Activated T-cell treated with anti-CD3 and anti-CD28 coated beads, Interleukin-2, amount 50 U/mL, for 4 hours (primary cell): Measurements from ENCODE around the gene COQ8B. TPM values are rescaled to one million over a fixed set of nuclear protein-coding genes. Genes with fewer than 3 reads are reported as not detected.

ENCODE experiments used
- ATAC-seq, 2 donors: fragments of 200-7000 bp; cut with Tn5 transposase; one replicate each; pipeline ENCODE4 v1.10.0; 2021
- DNase-seq: peaks from one replicate; pipeline ENCODE4 v3.0.0-alpha.2; 2020
- H3K27me3 Mint-ChIP-seq: one replicate; pipeline ENCODE4 v1.8.0; 2021; ENCODE audit warnings: low read depth, mixed read lengths
- H3K36me3 Mint-ChIP-seq: one replicate; pipeline ENCODE4 v1.8.0; 2022; ENCODE audit warnings: mixed read lengths; ENCODE audit not compliant: insufficient read depth
- H3K4me1 Mint-ChIP-seq: one replicate; pipeline ENCODE4 v1.8.0; 2021; ENCODE audit warnings: low read depth, mixed read lengths
- H3K4me3 Mint-ChIP-seq: one replicate; pipeline ENCODE4 v1.8.0; 2021; ENCODE audit warnings: mild to moderate bottlenecking, moderate library complexity, mixed read lengths
- H3K9me3 Mint-ChIP-seq: one replicate; pipeline ENCODE4 v1.8.0; 2021; ENCODE audit warnings: mixed read lengths
- total RNA-seq, 3 donors: library from RNA; stranded (reverse); gene quantifications; one replicate each; pipeline ENCODE4 v1.2.1, GENCODE V29; 2021

COQ8B gene
- total RNA-seq, 3 donors from 2014 or later: 18.7 to 21.3 (median 18.9) TPM

DNA sequence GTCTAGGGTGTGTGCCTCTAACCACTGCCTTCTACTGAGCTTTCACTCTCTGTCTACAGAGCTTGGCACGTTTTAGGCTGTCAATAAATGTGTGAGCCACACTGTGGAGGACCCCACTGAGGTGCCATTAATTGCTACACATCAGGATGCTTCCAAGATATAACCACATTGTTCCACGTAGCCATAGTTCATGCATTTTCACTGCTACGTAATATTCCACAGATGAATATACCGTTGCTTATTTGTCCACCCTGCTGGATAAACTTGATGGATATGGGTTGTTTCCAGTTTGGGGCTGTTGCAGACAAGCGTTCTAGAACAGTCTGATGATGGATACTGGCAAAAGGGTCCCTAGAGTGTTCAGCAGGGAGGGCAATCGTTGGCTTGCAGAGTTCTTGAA is 14.9 kb downstream of the COQ8B start:
- Mint-ChIP-seq H3K4me3 (no peak overlapping the region), H3K9me3 (no peaks in the 10 kb centered on the region), H3K27me3 (no peaks in the 10 kb centered on the region), H3K4me1 (no peaks in the 10 kb centered on the region), H3K36me3 (peaks cover 22% of the 10 kb centered on the region)
- DNase-seq: no peak
- ATAC-seq: no peak

GRCh38 chr19:40700083-40700482 is 16.6 kb downstream of the COQ8B start:
- Mint-ChIP-seq H3K27me3 (no peaks in the 10 kb centered on the region), H3K36me3 (peaks cover 19% of the 10 kb centered on the region), H3K4me3 (no peak overlapping the region), H3K4me1 (no peaks in the 10 kb centered on the region), H3K9me3 (no peaks in the 10 kb centered on the region)
- DNase-seq (no peak), ATAC-seq (no peak)

- H3K4me3 Mint-ChIP-seq: no peak overlapping the region
- no peaks in the 10 kb centered on the region for H3K27me3 Mint-ChIP-seq
- no peaks in the 10 kb centered on the region for H3K4me1 Mint-ChIP-seq
- ATAC-seq: no peak
- H3K36me3 Mint-ChIP-seq: peaks cover 2% of the 10 kb centered on the region
- no peaks in the 10 kb centered on the region for H3K9me3 Mint-ChIP-seq
- DNase-seq: no peak
Measured at GRCh38 chr19:40697007-40697406, 19.7 kb downstream of the COQ8B start.

DNA sequence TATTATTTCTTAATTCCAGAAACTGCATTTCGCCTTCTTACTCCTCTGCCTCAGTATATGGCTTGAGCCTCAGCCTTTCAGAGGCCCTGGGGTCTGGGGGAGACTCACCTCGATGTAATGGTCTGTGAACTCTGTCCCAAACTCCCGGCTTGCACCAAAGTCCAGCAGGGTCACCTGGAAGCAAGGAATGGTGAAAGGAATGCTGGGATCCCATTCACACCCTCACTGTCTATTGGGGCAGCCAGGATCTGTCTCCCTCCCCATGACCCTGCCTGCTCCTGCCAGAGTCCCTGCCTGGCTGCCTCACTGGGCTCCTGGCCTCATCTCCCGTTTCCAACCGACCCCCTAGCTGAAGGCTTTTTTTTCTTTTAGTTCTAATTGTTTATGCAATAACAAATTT is 20.8 kb downstream of the COQ8B start:
- H3K9me3 Mint-ChIP-seq: no peaks in the 10 kb centered on the region
- H3K27me3 Mint-ChIP-seq: no peaks in the 10 kb centered on the region
- no peak overlapping the region for H3K4me3 Mint-ChIP-seq
- ATAC-seq (no peak), DNase-seq (no peak)
- H3K4me1 Mint-ChIP-seq: peaks cover 2% of the 10 kb centered on the region
- H3K36me3 Mint-ChIP-seq: no peaks in the 10 kb centered on the region

- Mint-ChIP-seq H3K36me3 (no peaks in the 10 kb centered on the region), H3K9me3 (no peaks in the 10 kb centered on the region), H3K4me1 (peaks cover 4% of the 10 kb centered on the region), H3K4me3 (no peak overlapping the region), H3K27me3 (no peaks in the 10 kb centered on the region)
- DNase-seq: no peak
- no peak for ATAC-seq
Measured at GRCh38 chr19:40693896-40694295, 22.8 kb downstream of the COQ8B start.

DNA sequence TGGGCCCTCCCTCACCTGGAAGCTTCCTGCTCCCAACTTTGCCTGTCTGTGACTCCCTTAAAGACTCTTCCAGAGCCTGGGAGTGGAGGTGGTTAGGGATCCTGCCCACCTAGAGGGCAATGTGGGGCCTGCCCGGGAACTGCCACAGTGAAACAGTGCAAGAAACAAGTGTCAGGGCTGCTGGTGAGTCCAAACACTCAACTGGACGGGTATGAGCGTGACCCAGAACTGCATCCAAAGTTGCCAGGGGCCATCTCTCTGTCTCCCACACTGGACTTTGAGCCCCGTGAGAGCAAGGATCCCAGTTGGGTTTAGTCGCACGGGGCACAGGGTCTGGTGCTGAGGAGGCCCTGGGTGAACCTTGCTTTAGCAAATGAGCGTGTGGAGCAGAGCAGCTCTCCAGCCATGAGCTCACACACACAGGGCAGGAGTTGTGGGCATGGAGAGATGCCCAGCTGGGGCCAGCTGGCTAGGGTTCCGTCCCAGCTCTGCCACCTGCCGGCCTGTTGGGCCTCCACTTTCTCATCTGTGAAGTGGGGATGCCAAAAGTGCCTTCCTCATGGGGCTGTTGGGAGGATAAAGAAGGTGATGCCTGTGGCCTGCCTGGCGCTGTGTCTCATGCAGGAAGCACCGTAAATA is 23.4 kb downstream of the COQ8B start:
- H3K4me1 Mint-ChIP-seq: peaks cover 4% of the 10 kb centered on the region
- ATAC-seq: no peak

GRCh38 chr19:40692212-40692551 is 24.5 kb downstream of the COQ8B start:
- Mint-ChIP-seq H3K4me3 (no peak overlapping the region), H3K9me3 (no peaks in the 10 kb centered on the region), H3K36me3 (no peaks in the 10 kb centered on the region), H3K27me3 (no peaks in the 10 kb centered on the region), H3K4me1 (peaks cover 4% of the 10 kb centered on the region)
- ATAC-seq (no peak), DNase-seq (no peak)

More for the DNA sequence above, 23.4 kb downstream of the COQ8B start:
- H3K4me3 Mint-ChIP-seq: no peak overlapping the region
- no peaks in the 10 kb centered on the region for H3K27me3 Mint-ChIP-seq
- no peak for DNase-seq
- no peaks in the 10 kb centered on the region for H3K36me3 Mint-ChIP-seq
- no peaks in the 10 kb centered on the region for H3K9me3 Mint-ChIP-seq

DNA sequence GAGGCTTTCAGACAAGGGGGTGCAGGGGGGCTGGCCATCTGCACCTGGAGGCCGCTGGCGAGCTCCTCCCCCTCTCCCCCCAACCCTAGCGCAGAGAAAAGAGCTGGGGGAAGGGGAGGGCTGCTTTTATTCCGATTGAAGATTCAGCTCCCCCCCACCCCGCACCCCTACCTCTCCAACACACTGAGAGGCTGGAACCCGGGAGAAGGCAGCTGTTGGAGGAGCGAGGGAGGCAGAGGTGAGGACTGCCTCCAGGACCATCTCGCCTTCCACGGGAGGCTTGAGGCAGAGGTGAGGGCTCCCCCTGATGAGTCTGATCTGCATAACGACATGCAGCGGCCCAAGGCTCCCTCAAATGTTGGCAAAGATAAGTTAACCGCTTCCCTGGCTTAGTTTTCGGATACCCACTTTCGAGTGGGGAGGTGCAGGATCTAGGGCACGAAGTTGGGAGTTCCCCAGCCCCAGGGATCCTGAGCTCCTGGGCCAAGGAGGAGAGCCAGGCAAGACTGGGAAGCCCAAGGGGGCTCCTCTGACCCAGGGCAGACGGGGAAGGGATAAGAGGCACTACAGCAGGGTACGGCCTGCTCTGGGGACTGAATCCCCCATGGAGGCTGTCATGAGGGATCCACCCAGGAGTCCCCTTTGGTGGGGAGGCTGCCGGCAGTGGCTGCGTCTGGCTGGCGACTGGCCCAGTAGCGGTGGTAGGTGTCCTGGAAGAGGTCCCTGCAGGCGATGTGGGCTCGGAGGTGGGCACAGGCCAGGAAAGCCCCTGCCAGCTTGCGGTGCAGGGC is 25.1 kb downstream of the COQ8B start:
- DNase-seq (no peak), ATAC-seq (no peak)
- Mint-ChIP-seq H3K4me3 (peak overlapping the region; percentile 89), H3K27me3 (no peaks in the 10 kb centered on the region), H3K36me3 (no peaks in the 10 kb centered on the region), H3K4me1 (peaks cover 4% of the 10 kb centered on the region), H3K9me3 (no peaks in the 10 kb centered on the region)

GRCh38 chr19:40690693-40691420 is 25.8 kb downstream of the COQ8B start:
- DNase-seq: peak; percentile 83
- H3K36me3 Mint-ChIP-seq: peaks cover under 1% of the 10 kb centered on the region
- H3K4me3 Mint-ChIP-seq: peak overlapping the region; percentile 89
- no peaks in the 10 kb centered on the region for H3K9me3 Mint-ChIP-seq
- peaks cover 4% of the 10 kb centered on the region for H3K4me1 Mint-ChIP-seq
- H3K27me3 Mint-ChIP-seq: no peaks in the 10 kb centered on the region
- ATAC-seq: peak; percentile 89 to 91

- H3K27me3 Mint-ChIP-seq: no peaks in the 10 kb centered on the region
- H3K9me3 Mint-ChIP-seq: no peaks in the 10 kb centered on the region
- no peak for DNase-seq
- ATAC-seq: no peak
- peaks cover 7% of the 10 kb centered on the region for H3K36me3 Mint-ChIP-seq
- H3K4me1 Mint-ChIP-seq: peaks cover 4% of the 10 kb centered on the region
- H3K4me3 Mint-ChIP-seq: peak within 1 kb of the TSS; percentile 89
Measured at GRCh38 chr19:40690050-40690692, 26.5 kb downstream of the COQ8B start, which contains the start of gene NUMBL. Gene NUMBL, minus strand, starts transcription at chr19:40690651. Its CDS starts 168 bp downstream, at chr19:40690483.

DNA sequence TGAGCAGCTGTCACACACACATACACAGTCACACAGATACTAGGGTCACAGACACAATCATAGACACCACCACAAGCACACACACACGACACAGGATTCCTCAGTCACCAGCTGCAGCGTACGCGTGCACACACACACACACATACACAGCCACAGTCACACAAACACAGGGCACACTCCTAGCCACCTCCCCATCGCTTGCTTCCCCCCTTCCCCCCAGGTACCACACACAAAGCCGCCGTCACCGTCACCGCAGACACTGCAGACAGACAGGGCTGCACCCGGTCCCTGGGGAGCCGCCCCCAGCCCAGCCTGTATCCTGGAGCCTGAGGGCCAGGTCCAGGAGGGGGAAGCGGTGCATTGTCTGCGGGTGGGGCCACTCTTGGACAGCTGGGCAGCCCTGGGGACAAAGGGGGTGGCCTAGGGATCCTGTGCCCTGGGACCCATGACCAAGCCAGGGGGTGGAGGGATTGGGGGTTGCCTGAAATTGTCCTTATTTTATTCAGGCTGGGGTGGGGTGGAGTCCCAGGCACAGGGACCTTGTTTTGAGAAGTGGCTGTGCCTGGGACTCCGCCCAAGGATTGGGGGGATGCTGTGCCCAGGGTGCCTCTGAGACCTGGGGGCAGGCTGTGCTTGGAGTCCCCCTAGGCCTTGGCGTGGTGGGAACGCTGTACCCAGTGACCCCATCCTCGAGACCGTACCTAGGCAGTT is 27.2 kb downstream of the COQ8B start:
- H3K9me3 Mint-ChIP-seq: no peaks in the 10 kb centered on the region

DNA sequence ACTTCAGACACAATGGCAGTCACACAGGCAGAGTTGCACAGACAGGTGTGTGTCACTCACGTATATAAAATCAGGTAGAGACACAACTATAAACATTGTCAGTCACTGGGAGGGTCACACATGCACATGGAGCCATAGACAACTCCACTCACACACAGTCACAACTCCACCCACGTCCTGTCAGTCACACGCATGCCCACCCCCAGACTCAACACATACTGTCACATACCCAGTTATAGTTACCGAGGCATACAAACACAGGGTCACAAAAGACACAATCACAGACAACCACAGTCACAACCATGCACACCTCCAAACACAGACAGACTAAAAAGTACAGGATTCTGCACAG is 27.7 kb downstream of the COQ8B start:
- H3K4me3 Mint-ChIP-seq: no peak overlapping the region
- H3K27me3 Mint-ChIP-seq: no peaks in the 10 kb centered on the region
- peaks cover 7% of the 10 kb centered on the region for H3K36me3 Mint-ChIP-seq
- no peaks in the 10 kb centered on the region for H3K9me3 Mint-ChIP-seq
- ATAC-seq (no peak), DNase-seq (no peak)
- peaks cover 4% of the 10 kb centered on the region for H3K4me1 Mint-ChIP-seq

More for the DNA sequence above, 27.2 kb downstream of the COQ8B start:
- Mint-ChIP-seq H3K4me1 (peaks cover 4% of the 10 kb centered on the region), H3K4me3 (peak overlapping the region; percentile 64), H3K27me3 (no peaks in the 10 kb centered on the region), H3K36me3 (peaks cover 7% of the 10 kb centered on the region)
- DNase-seq (no peak), ATAC-seq (no peak)

DNA sequence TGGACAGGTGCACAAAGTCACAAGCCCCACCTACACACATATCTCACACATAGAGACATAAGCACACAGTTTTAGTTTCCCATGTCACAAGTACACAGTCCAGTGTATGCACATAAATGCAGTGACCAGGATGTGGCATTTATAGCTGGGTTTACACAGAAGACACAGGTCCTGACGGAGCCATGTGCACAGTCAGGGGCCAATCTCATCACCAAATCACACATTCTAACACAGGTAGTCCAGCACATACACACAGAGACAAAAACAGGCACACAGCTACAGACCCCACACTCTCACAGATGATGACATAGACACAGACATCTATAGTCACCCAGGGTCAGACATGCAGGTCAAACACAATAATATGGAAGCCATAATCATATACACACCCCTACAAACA is 28.4 kb downstream of the COQ8B start:
- H3K9me3 Mint-ChIP-seq: no peaks in the 10 kb centered on the region
- peaks cover 7% of the 10 kb centered on the region for H3K36me3 Mint-ChIP-seq
- H3K4me1 Mint-ChIP-seq: peaks cover 4% of the 10 kb centered on the region
- H3K4me3 Mint-ChIP-seq: no peak overlapping the region
- no peak for DNase-seq
- H3K27me3 Mint-ChIP-seq: no peaks in the 10 kb centered on the region
- ATAC-seq: no peak

- Mint-ChIP-seq H3K4me1 (peaks cover 4% of the 10 kb centered on the region), H3K36me3 (peaks cover 7% of the 10 kb centered on the region), H3K9me3 (no peaks in the 10 kb centered on the region), H3K27me3 (no peaks in the 10 kb centered on the region), H3K4me3 (no peak overlapping the region)
- ATAC-seq (no peak), DNase-seq (no peak)
Measured at GRCh38 chr19:40687525-40688016, 29.1 kb downstream of the COQ8B start.
